Measurements from ENCODE around the gene NPFF.

The NPFF gene

GRCh38 chr12:53539526-53539925 is 32.2 kb upstream of the NPFF start:
- POLR2A ChIA-PET = interaction anchor here (0.6 kb wide), 1 partner anchor 21 kb away, joined by 3 read pairs; no protein-coding TSS in a partner anchor
- no peak for DNase-seq (ENCODE audit: extremely low spot score)
- no peak for TF ChIP-seq CTCF (IDR thresholded peaks at IDR 0.05; ENCODE audit: control extremely low read depth, extremely low read depth, low read depth, missing control alignments)
- CTCF ChIA-PET = interaction anchor here (1.1 to 8.8 kb wide), 3 partner anchors 29 to 205 kb away, joined by 3 to 213 read pairs (median 88); partner anchors contain the start of gene ATP5MC2

GRCh38 chr12:53538209-53538689 is 31.0 kb upstream of the NPFF start:
- POLR2A ChIA-PET = no interaction called here
- TF ChIP-seq CTCF (IDR thresholded peaks at IDR 0.05; ENCODE audit: control extremely low read depth, extremely low read depth, low read depth, missing control alignments) = no peak
- DNase-seq (ENCODE audit: extremely low spot score) = no peak
- CTCF ChIA-PET = interaction anchor here (0.8 to 8.8 kb wide), 5 partner anchors 27 to 207 kb away, joined by 3 to 213 read pairs (median 3); partner anchors contain the start of gene ATP5MC2

GRCh38 chr12:53536962-53537361 is 29.7 kb upstream of the NPFF start:
- ChIA-PET CTCF (no interaction called here), POLR2A (no interaction called here)
- DNase-seq (ENCODE audit: extremely low spot score) = no peak
- no peak for TF ChIP-seq CTCF (IDR thresholded peaks at IDR 0.05; ENCODE audit: control extremely low read depth, extremely low read depth, low read depth, missing control alignments)

- no peak for DNase-seq (ENCODE audit: extremely low spot score)
- ChIA-PET CTCF (interaction anchor here (0.9 to 3.1 kb wide), 4 partner anchors 10 to 181 kb away, joined by 3 to 15 read pairs (median 4); no protein-coding TSS in a partner anchor), POLR2A (no interaction called here)
- no peak for TF ChIP-seq CTCF (IDR thresholded peaks at IDR 0.05; ENCODE audit: control extremely low read depth, extremely low read depth, low read depth, missing control alignments)
These were observed 26.2 kb upstream of the NPFF start for GRCh38 chr12:53533471-53533870.

GRCh38 chr12:53532524-53533445 is 25.5 kb upstream of the NPFF start:
- ChIA-PET POLR2A (no interaction called here), CTCF (interaction anchor here (0.9 to 3.1 kb wide), 5 partner anchors 11 to 180 kb away, joined by 3 to 15 read pairs (median 4); no protein-coding TSS in a partner anchor)
- no peak for TF ChIP-seq CTCF (IDR thresholded peaks at IDR 0.05; ENCODE audit: control extremely low read depth, extremely low read depth, low read depth, missing control alignments)
- DNase-seq (ENCODE audit: extremely low spot score) = no peak

GRCh38 chr12:53532021-53532420 is 24.7 kb upstream of the NPFF start:
- CTCF ChIA-PET = interaction anchor here (0.7 to 3.1 kb wide), 6 partner anchors 8 to 180 kb away, joined by 3 to 15 read pairs (median 4); no protein-coding TSS in a partner anchor
- no peak for TF ChIP-seq CTCF (IDR thresholded peaks at IDR 0.05; ENCODE audit: control extremely low read depth, extremely low read depth, low read depth, missing control alignments)

More at GRCh38 chr12:53532021-53532420, 24.7 kb upstream of the NPFF start:
- DNase-seq (ENCODE audit: extremely low spot score) = no peak
- POLR2A ChIA-PET = no interaction called here
